ENCODE measurements around the gene SYNPO2. TPM values are rescaled to one million over a fixed set of nuclear protein-coding genes. Genes with fewer than 3 reads are reported as not detected.

SYNPO2 gene
- total and polyA plus RNA-seq, 2 of the 13 experiments (the other 11 are each of a cell fraction or from before 2014, with no cell fraction given) = not detected

GRCh38 chr4:119050527-119051090, 162.0 kb downstream of the SYNPO2 start (continued):
- TF ChIP-seq LBX2 (CRISPR knock-in tag; IDR thresholded peaks at IDR 0.05; ENCODE audit: borderline replicate concordance) (no peak), ZNF768 (CRISPR knock-in tag; IDR thresholded peaks at IDR 0.05) (no peak), THAP7 (CRISPR knock-in tag; IDR thresholded peaks at IDR 0.05) (no peak), POLR2A (IDR thresholded peaks at IDR 0.05; ENCODE audit: insufficient read depth in 1 of 2, low read depth in 2 of 2, low read length in 2 of 2) (no peak), FOSL1 (CRISPR knock-in tag; IDR thresholded peaks at IDR 0.05; ENCODE audit: borderline replicate concordance) (no peak), ZFP36 (IDR thresholded peaks at IDR 0.05; ENCODE audit: borderline replicate concordance, low read depth, low read length, partially characterized antibody) (no peak)

- FAIRE-seq (no peak), ATAC-seq (no peak), DNase-seq (ENCODE audit: low spot score) (no peak)
- no peak for TF ChIP-seq SETDB1 (CRISPR knock-in tag; IDR thresholded peaks at IDR 0.05; ENCODE audit: borderline replicate concordance)
- no peak for TF ChIP-seq SRSF4 (IDR thresholded peaks at IDR 0.05; ENCODE audit: low read depth, low read length, poor library complexity, severe bottlenecking)
- Histone ChIP-seq H3K79me2 (ENCODE audit: insufficient read depth, low read length) (no peaks in the 10 kb centered on the region), H3K27ac (ENCODE audit: extremely low read length, insufficient read depth, low read length) (no peak overlapping the region), H3K4me1 (ENCODE audit: insufficient read depth, low read length) (peaks cover 5% of the 10 kb centered on the region; the same call in 1 of the 2 replicates), H4K20me1 (ENCODE audit: insufficient read depth, low read length) (no peaks in the 10 kb centered on the region), H3K9ac (ENCODE audit: insufficient read depth, low read depth, low read length) (no peak overlapping the region), H3K9me3 (ENCODE audit: low read length) (no peaks in the 10 kb centered on the region), H3K27me3 (ENCODE audit: control insufficient read depth in 1 of 2, insufficient read depth in 2 of 2, low read length in 2 of 2) (no peaks in the 10 kb centered on the region), H3K4me2 (ENCODE audit: low read depth, low read length) (no peak overlapping the region), H3K4me3 (replicated peaks in 1 of 3; ENCODE audit: insufficient read depth in 1 of 3, low read depth in 2 of 3, low read length in 3 of 3) (no peak overlapping the region), H2AFZ (ENCODE audit: low read length) (no peak overlapping the region), H3K36me3 (replicated peaks in 1 of 2; ENCODE audit: control insufficient read depth in 1 of 2, insufficient read depth in 2 of 2, low read length in 2 of 2) (no peaks in the 10 kb centered on the region)
- in situ Hi-C loops (cut with HindIII; ENCODE audit: extremely low pct_ligation_motif_present, low pct_unique_long_range_greater_than_20kb) = no loop called here
- ChIA-PET POLR2A (no interaction called here), CTCF (ENCODE audit: low intra/inter-chr PET ratio, low total read pairs) (no interaction called here)
- intact Hi-C loops (cut with micrococcal nuclease; ENCODE audit: unreplicated experiment) = no loop called here
- WGBS (ENCODE audit: low lambda C conversion rate) = 5% methylated on average over 2 of the region's 2 CpGs
- no TSS peak for BruUV-seq (replicated peaks)
Measured at GRCh38 chr4:119053245-119053644, 164.6 kb downstream of the SYNPO2 start.

Data from HepG2 (cell line).